Hepatocyte (in vitro differentiated cells): ENCODE results near the gene SIRT7.

Experiments used
- CTCF ChIP-seq: fragments of 200-600 bp; sonication (generic); IDR thresholded peaks from 2 replicates; pipeline ENCODE4 v1.5.1; 2016; ENCODE audit warnings: antibody characterized with exemption, mild to moderate bottlenecking; ENCODE audit not compliant: poor library complexity
- EZH2 ChIP-seq: fragments of 200-600 bp; sonication (generic); IDR thresholded peaks from 2 replicates; pipeline ENCODE4 v1.6.1; 2016; ENCODE audit warnings: antibody characterized with exemption, mild to moderate bottlenecking, borderline replicate concordance
- EZH2phosphoT487 ChIP-seq: fragments of 200-600 bp; sonication (generic); IDR thresholded peaks from one replicate; pipeline ENCODE4 v1.6.1; 2018; ENCODE audit warnings: antibody characterized with exemption, mild to moderate bottlenecking, low read depth, moderate library complexity; ENCODE audit not compliant: unreplicated experiment, severe bottlenecking

- TF ChIP-seq CTCF (no peak), EZH2phosphoT487 (no peak), EZH2 (no peak)
Observed at GRCh38 chr17:81911969-81912368, 6.0 kb downstream of the SIRT7 start.
